ENCODE results near the gene TCFL5.

GRCh38 chr20:62835931-62836861, 25.4 kb downstream of the TCFL5 start:
- TF ChIP-seq CTCF (IDR thresholded peaks at IDR 0.05) (no peak), POLR2A (IDR thresholded peaks at IDR 0.05) (no peak), POLR2AphosphoS5 (IDR thresholded peaks at IDR 0.05) (no peak)
